Keratinocyte (primary cell): ENCODE data around the gene HCN3. TPM values are rescaled to one million over a fixed set of nuclear protein-coding genes. Genes with fewer than 3 reads are reported as not detected.
A peak's percentile ranks its signal among the peaks of the same experiment; 100 is the strongest.

ENCODE experiments used
- DNase-seq: peaks from one replicate; pipeline ENCODE4 v3.0.0-alpha.2; 2011; ENCODE audit warnings: low read depth, missing footprints, low spot score
- FAIRE-seq: peaks from 2 replicates; lab custom pipeline; 2011; peaks lifted over from hg19 to GRCh38; lab: Jason Lieb, UNC
- H2AFZ ChIP-seq: 2 replicates; pipeline ENCODE4 v1.6.0; 2012; ENCODE audit warnings: low read length, control low read depth, inconsistent platforms; ENCODE audit not compliant: control insufficient read depth
- H3K27ac ChIP-seq: 2 replicates; pipeline ENCODE4 v1.5.1; 2011; ENCODE audit warnings: low read length; ENCODE audit not compliant: control insufficient read depth, insufficient read depth
- H3K27me3 ChIP-seq: 3 replicates; pipeline ENCODE4 v1.6.0; 2011; ENCODE audit warnings: low read length; ENCODE audit not compliant: control insufficient read depth, insufficient read depth; ENCODE audit errors: extremely low read depth
- H3K36me3 ChIP-seq, 2 experiments: 2 replicates in 1 of 2; 3 replicates in 1 of 2; pipeline ENCODE4 v1.5.1; 2011; ENCODE audit warnings: low read length in 2 of 2, mild to moderate bottlenecking in 1 of 2; ENCODE audit not compliant: control insufficient read depth in 2 of 2, insufficient read depth in 2 of 2; ENCODE audit errors: extremely low read depth in 1 of 2
- H3K4me1 ChIP-seq: 3 replicates; pipeline ENCODE4 v1.5.1; 2011; ENCODE audit warnings: low read length; ENCODE audit not compliant: control insufficient read depth, insufficient read depth; ENCODE audit errors: extremely low read depth
- H3K4me2 ChIP-seq: 3 replicates; pipeline ENCODE4 v1.6.0; 2011; ENCODE audit warnings: low read depth, low read length; ENCODE audit not compliant: control insufficient read depth, insufficient read depth; ENCODE audit errors: extremely low read depth
- H3K4me3 ChIP-seq, 3 experiments: fragments of 200-600 bp in 1 of 3; sonication (generic) in 1 of 3; 2 replicates in 2 of 3; 3 replicates in 1 of 3; pipeline ENCODE4 v1.5.1; 2011 to 2016; ENCODE audit warnings: low read length in 3 of 3, mild to moderate bottlenecking in 3 of 3, control low read depth in 2 of 3, inconsistent platforms in 1 of 3, low read depth in 1 of 3, mixed read lengths in 1 of 3, mixed run types in 1 of 3, moderate library complexity in 1 of 3; ENCODE audit not compliant: control insufficient read depth in 2 of 3, insufficient read depth in 2 of 3; ENCODE audit errors: extremely low read depth in 1 of 3
- H3K79me2 ChIP-seq: 2 replicates; pipeline ENCODE4 v1.6.0; 2012; ENCODE audit warnings: low read length; ENCODE audit not compliant: control insufficient read depth, insufficient read depth
- H3K9ac ChIP-seq: 3 replicates; pipeline ENCODE4 v1.6.0; 2011; ENCODE audit warnings: low read length; ENCODE audit not compliant: control insufficient read depth, insufficient read depth; ENCODE audit errors: extremely low read depth
- H3K9me1 ChIP-seq: 3 replicates; pipeline ENCODE4 v1.6.0; 2011; ENCODE audit warnings: low read length; ENCODE audit not compliant: control insufficient read depth, insufficient read depth; ENCODE audit errors: extremely low read depth
- H3K9me3 ChIP-seq: 2 replicates; pipeline ENCODE4 v1.5.1; 2012; ENCODE audit warnings: low read depth, low read length; ENCODE audit not compliant: control insufficient read depth
- H4K20me1 ChIP-seq: 3 replicates; pipeline ENCODE4 v1.6.0; 2011; ENCODE audit warnings: low read length; ENCODE audit not compliant: control insufficient read depth, insufficient read depth; ENCODE audit errors: extremely low read depth
- EZH2 ChIP-seq: IDR thresholded peaks from one replicate; pipeline ENCODE4 v1.6.1; 2012; ENCODE audit warnings: inconsistent platforms, mild to moderate bottlenecking, low read length, moderate library complexity
- dilution Hi-C: fragments of 300-500 bp; cut with MboI; formaldehyde crosslinking; loops from one replicate; pipeline ENCODE4 v1.7.0; 2020; ENCODE audit warnings: low sequenced_read_pairs; ENCODE audit not compliant: extremely low pct_ligation_motif_present
- polyA plus RNA-seq, 5 experiments: library from polyadenylated mRNA; depleted of rRNA in 3 of 5; stranded (reverse) in 3 of 5; stranded (forward) in 1 of 5; unstranded in 1 of 5; fragments of >200 nt; gene quantifications; 1 replicate in 1 of 5; 2 replicates in 3 of 5; 3 replicates in 1 of 5; pipeline versions ENCODE4 v1.2.1 to v1.2.3, GENCODE V29; 2011 to 2012; ENCODE audit warnings: missing spikeins in 2 of 5, low read depth in 1 of 5, low replicate concordance in 1 of 5
- TF ChIP-seq, protein P1 (sequence below), 3 experiments: IDR thresholded peaks in 1 of 3; conservative IDR thresholded peaks in 1 of 3; optimal IDR thresholded peaks in 1 of 3; 2 replicates in 2 of 3; 3 replicates in 1 of 3; pipeline versions ENCODE3 to v1.5.1; 2011; ENCODE audit warnings: low read length in 3 of 3, mild to moderate bottlenecking in 3 of 3, moderate library complexity in 2 of 3, control low read depth in 1 of 3, inconsistent platforms in 1 of 3; ENCODE audit not compliant: insufficient read depth in 2 of 3; ENCODE audit errors: extremely low read depth in 1 of 3

HCN3 gene
- polyA plus RNA-seq, 1 donor (not counting 4 experiments of a cell fraction or from before 2014, with no cell fraction given): 3.0 TPM

DNA sequence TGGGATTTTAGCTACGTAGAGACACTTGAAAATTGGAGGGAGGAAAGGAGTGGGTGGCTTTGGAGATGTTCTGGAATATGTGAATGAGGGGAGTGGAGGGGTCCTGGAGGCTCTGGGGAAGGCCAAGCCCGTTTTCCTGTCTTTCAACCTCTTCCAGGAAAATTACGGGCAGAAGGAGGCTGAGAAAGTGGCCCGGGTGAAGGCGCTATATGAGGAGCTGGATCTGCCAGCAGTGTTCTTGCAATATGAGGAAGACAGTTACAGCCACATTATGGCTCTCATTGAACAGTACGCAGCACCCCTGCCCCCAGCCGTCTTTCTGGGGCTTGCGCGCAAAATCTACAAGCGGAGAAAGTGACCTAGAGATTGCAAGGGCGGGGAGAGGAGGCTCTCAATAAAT is 43.0 kb downstream of the HCN3 start:
- Histone ChIP-seq H3K27ac (no peak overlapping the region), H3K4me2 (peak overlapping the region; percentile 41), H3K9ac (no peak overlapping the region), H2AFZ (no peak overlapping the region), H3K79me2 (peaks cover 5% of the 10 kb centered on the region), H3K9me3 (no peaks in the 10 kb centered on the region), H3K4me3 (no peak overlapping the region), H3K9me1 (no peaks in the 10 kb centered on the region), H3K27me3 (no peaks in the 10 kb centered on the region), H3K36me3 (peaks cover 27 to 33% of the 10 kb centered on the region in 2 experiments), H3K4me1 (peaks cover 8% of the 10 kb centered on the region), H4K20me1 (peaks cover 26% of the 10 kb centered on the region)
- dilution Hi-C loops: no loop called here
- FAIRE-seq: no peak
- no peak for DNase-seq
- TF ChIP-seq EZH2: no peak
- TF ChIP-seq, protein P1, sequence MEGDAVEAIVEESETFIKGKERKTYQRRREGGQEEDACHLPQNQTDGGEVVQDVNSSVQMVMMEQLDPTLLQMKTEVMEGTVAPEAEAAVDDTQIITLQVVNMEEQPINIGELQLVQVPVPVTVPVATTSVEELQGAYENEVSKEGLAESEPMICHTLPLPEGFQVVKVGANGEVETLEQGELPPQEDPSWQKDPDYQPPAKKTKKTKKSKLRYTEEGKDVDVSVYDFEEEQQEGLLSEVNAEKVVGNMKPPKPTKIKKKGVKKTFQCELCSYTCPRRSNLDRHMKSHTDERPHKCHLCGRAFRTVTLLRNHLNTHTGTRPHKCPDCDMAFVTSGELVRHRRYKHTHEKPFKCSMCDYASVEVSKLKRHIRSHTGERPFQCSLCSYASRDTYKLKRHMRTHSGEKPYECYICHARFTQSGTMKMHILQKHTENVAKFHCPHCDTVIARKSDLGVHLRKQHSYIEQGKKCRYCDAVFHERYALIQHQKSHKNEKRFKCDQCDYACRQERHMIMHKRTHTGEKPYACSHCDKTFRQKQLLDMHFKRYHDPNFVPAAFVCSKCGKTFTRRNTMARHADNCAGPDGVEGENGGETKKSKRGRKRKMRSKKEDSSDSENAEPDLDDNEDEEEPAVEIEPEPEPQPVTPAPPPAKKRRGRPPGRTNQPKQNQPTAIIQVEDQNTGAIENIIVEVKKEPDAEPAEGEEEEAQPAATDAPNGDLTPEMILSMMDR (optimal IDR thresholded peaks at IDR 0.05 in 1 of 3, IDR thresholded peaks at IDR 0.05 in 1 of 3, conservative IDR thresholded peaks at IDR 0.05 in 1 of 3; ENCODE audit: extremely low read depth in 1 of 3, insufficient read depth in 2 of 3, low read length in 3 of 3): no peak

DNA sequence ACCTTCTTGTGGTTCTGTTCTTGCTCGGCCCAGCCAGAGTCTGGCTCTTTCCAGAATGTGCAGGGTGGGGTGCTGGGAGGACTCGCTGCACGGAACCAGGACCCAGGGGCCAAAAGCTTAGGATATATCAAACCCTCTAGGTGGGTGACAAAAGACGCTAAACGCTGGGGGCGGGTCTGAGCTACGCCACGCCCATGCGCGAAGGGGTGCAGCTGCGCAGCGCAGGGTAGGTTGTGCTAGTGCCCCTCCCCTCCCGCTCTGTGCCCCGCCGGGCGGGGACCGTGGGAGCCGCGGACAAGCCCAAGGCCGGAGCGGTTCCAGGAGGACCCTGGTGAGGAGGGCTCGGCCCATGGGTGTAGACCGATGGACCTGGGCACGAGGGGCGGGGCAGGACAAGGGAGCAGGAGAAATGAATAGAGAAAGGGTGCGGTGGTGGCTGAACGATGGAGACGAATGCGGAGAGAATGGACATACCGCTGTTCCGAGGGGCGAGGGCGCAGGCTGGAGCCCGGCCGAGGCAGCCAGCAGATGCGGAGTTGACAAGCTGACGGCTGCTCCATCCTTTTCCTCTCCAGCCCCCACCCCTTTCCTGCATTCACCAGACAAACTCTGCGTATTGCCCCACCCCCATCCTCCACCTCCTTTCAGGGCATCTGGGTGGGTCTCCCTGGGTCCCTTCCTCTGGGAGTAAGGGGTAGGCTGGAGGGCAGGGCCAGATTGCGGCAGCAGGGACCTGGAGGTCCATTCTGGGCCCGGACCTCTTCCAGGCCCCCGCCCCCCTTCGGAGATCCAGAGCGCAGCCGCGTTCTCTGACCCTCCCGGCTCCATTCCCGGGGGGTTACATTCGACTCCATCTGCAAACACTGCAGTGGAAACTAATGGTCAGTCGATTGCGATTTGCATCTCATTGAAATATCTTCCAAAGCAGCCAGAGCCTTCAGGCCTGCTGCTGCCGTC is 43.7 kb downstream of the HCN3 start, which contains the start of gene RUSC1:
Gene RUSC1 (plus strand): TSS at position 234 of the 957 bp plus-strand sequence. CDS start 880 bp downstream, outside the sequence.
- no peaks in the 10 kb centered on the region for H3K27me3 ChIP-seq
- peaks cover 27 to 37% of the 10 kb centered on the region in 2 experiments for H3K36me3 ChIP-seq
- no peak within 1 kb of the TSS for H3K4me3 ChIP-seq
- DNase-seq (no peak), FAIRE-seq (no peak)
- peaks cover 26% of the 10 kb centered on the region for H4K20me1 ChIP-seq
- no peaks in the 10 kb centered on the region for H3K9me1 ChIP-seq
- no peak within 1 kb of the TSS for H3K27ac ChIP-seq
- TF ChIP-seq, protein P1 (optimal IDR thresholded peaks at IDR 0.05 in 1 of 3, IDR thresholded peaks at IDR 0.05 in 1 of 3, conservative IDR thresholded peaks at IDR 0.05 in 1 of 3; ENCODE audit: extremely low read depth in 1 of 3, insufficient read depth in 2 of 3, low read length in 3 of 3): no peak
- TF ChIP-seq EZH2: no peak
- no peak within 1 kb of the TSS for H2AFZ ChIP-seq
- no peak within 1 kb of the TSS for H3K9ac ChIP-seq
- peak within 1 kb of the TSS; percentile 41 for H3K4me2 ChIP-seq
- H3K4me1 ChIP-seq: peaks cover 14% of the 10 kb centered on the region
- dilution Hi-C loops: no loop called here
- no peaks in the 10 kb centered on the region for H3K9me3 ChIP-seq
- H3K79me2 ChIP-seq: peaks cover 9% of the 10 kb centered on the region
